ENCODE data around the gene CEACAM6. TPM values are rescaled to one million over a fixed set of nuclear protein-coding genes. Genes with fewer than 3 reads are reported as not detected.

CEACAM6 gene
- total and polyA plus RNA-seq, 2 experiments from 2014 or later = not detected

- Histone ChIP-seq H4K20me1 (replicated peaks; ENCODE audit: insufficient read depth) (no peaks in the 10 kb centered on the region), H3K9me2 (ENCODE audit: insufficient read depth) (no peaks in the 10 kb centered on the region), H3F3A (replicated peaks; ENCODE audit: low read depth) (no peaks in the 10 kb centered on the region), H3K27ac (ENCODE audit: low read depth) (no peak overlapping the region), H3K79me2 (replicated peaks; ENCODE audit: insufficient read depth) (no peaks in the 10 kb centered on the region), H3K36me3 (ENCODE audit: insufficient read depth) (no peaks in the 10 kb centered on the region), H3K4me1 (ENCODE audit: insufficient read depth) (no peaks in the 10 kb centered on the region; the same call in 1 of the 2 replicates), H2AFZ (no peak overlapping the region), H3K4me3 (no peak overlapping the region), H3K4me2 (no peak overlapping the region), H3K27me3 (ENCODE audit: insufficient read depth) (no peaks in the 10 kb centered on the region)
- DNase-seq (ENCODE audit: low spot score) (peak; percentile 71), ATAC-seq (peak; percentile 89)
- Mint-ChIP-seq H3K9me3 (no peaks in the 10 kb centered on the region), H3K27me3 (ENCODE audit: insufficient read depth, low read depth, poor library complexity) (peaks cover 6% of the 10 kb centered on the region), H3K36me3 (ENCODE audit: low read depth) (no peaks in the 10 kb centered on the region), H3K4me1 (peaks cover 3% of the 10 kb centered on the region; the same call in 1 of the 3 replicates), H3K27ac (no peak overlapping the region), H3K4me3 (no peak overlapping the region)
- no peak for TF ChIP-seq ZNF331 (CRISPR knock-in tag; IDR thresholded peaks at IDR 0.05; ENCODE audit: low read depth)
- TF ChIP-seq CTCF (conservative IDR thresholded peaks at IDR 0.05; ENCODE audit: low read depth in 2 of 2) = peak; percentile 75 to 91
- no peak for TF ChIP-seq ZNF462 (CRISPR knock-in tag; IDR thresholded peaks at IDR 0.05)
- no peak for TF ChIP-seq EZH2phosphoT487 (IDR thresholded peaks at IDR 0.05; ENCODE audit: unreplicated experiment)
- TF ChIP-seq JUNB (IDR thresholded peaks at IDR 0.05; ENCODE audit: unreplicated experiment) = no peak
- TF ChIP-seq EZH2 (IDR thresholded peaks at IDR 0.05; ENCODE audit: low read depth, unreplicated experiment) = no peak
These were observed 1.3 kb upstream of the CEACAM6 start for GRCh38 chr19:41753936-41754529.

Data from GM23338 (cell line).